GM20431 (cell line): ENCODE data around the gene STPG2.

Experiments used
- in situ Hi-C: fragments of 300-500 bp; cut with MseI, MboI; formaldehyde crosslinking; loops from one replicate; pipeline ENCODE4 v1.15.0; 2020; ENCODE audit warnings: low sequenced_read_pairs; ENCODE audit not compliant: unreplicated experiment

STPG2 gene

DNA sequence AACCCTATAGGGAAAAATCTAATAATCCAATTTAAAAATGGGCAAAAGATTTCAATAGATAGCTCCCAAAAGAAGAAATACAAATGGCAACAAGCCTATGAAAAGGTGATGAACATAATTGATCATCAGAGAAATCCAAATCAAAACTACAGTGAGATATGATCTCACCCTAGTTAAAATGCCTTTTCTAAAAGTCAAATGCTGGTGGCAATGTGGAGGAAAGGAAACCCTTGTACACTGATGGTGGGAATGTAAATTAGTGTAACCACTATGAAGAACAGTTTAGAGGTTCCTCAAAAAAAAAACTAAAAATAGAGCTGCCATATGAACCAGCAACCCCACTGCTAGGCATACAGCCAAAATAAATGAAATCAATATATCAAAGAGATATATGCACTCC is 44.5 kb downstream of the STPG2 start:
- in situ Hi-C loops = no loop called here

DNA sequence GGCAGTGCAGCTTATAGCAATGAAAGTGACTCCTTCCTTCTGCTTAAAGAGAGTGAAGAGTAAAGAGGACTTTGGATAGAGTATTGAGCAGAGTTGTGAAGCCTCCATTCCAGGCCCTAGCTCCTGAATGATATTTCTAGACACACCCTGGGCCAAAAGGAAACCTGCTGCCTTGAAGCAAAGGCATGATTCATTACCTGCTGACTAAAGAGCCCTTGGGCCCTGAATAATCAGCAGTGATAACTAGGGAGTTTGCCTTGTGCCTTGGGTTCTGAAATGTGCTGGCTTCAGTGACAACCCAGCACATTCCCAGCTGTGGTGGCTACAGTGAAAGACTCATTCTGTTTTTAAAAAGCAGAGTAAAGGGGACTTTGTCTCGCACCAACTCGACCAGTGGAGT is 49.2 kb downstream of the STPG2 start:
- in situ Hi-C loops = no loop called here

DNA sequence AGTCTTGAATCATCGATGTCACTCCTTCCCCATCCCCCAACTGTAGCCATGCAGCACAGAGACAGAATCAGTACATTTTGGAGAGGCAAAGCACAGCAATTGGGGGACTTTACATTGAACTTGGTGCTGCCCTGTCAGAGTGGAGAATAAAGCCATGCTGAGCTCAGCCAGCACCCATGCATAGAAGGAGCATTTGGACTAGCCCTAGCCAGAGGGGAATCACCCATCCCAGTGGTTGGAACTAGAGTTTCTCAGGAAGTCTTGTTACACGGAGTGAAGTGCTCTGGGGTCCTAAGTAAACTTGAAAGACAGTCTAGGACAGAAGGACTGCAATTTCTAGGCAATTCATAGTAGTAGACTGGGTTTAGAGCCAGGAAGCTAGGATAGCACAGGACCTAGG is 49.6 kb downstream of the STPG2 start:
- in situ Hi-C loops = no loop called here

DNA sequence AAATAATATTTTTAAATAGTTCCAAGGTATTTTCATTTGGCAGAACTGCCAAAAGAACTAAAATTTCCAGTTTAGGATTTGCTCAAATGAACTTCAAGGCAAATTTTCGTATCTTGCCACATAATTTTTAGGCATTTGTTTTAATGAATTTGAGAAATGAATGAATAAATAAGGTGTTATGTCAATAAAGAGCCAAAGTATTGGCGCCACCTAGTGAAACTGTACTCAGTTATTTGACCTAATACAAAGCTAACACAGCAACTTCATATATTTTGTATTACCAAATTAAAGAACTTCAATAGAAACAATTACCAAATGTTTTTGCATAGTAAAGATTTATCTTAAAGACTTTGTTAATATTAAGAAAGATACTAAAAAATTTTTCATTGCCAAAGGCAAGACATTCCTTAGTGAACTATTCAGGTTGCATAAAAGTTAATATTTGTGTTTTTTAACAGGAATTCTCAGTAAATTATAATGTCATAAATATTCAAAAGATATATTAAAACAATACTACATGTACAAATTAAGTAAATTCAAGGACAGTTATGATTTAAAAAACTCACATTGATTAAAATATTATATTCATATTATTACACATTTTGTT is 50.3 kb downstream of the STPG2 start:
- in situ Hi-C loops = no loop called here

DNA sequence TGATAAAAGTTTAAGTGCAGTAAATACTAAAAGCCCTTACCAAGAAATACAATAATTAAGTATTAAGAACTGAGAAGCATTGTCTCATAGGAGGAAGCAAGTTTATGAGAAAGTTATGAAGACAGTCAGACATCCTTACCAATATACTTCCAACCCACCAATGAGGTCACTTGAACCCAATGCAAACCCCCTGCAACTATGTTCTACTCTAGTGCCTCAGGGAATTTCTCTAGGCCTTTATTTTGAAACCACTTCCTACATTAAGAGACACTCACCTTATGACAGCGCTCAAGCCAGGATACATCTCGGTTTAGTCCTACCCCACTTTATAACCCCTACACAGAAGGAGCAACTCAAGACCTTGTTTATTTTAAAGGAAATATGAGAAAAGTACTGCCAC is 61.3 kb downstream of the STPG2 start:
- in situ Hi-C loops = no loop called here

DNA sequence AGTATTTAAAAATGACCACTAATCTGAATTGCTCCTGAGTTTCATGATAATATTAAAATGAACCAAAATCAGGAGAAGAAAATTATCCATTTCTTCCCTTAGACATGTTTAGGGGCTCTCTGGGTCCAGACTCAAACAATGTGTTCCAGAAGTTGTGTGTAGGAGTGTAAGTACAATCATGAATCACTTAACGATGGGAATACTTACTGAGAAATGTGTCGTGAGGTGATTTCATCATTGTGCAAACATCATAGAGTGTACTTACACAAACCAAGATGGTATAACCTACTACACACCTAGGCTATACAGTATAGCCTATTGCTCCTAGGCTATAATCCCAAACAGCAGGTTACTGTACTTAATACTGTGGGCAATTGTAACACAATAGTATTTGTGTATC is 74.8 kb downstream of the STPG2 start:
- in situ Hi-C loops = no loop called here

DNA sequence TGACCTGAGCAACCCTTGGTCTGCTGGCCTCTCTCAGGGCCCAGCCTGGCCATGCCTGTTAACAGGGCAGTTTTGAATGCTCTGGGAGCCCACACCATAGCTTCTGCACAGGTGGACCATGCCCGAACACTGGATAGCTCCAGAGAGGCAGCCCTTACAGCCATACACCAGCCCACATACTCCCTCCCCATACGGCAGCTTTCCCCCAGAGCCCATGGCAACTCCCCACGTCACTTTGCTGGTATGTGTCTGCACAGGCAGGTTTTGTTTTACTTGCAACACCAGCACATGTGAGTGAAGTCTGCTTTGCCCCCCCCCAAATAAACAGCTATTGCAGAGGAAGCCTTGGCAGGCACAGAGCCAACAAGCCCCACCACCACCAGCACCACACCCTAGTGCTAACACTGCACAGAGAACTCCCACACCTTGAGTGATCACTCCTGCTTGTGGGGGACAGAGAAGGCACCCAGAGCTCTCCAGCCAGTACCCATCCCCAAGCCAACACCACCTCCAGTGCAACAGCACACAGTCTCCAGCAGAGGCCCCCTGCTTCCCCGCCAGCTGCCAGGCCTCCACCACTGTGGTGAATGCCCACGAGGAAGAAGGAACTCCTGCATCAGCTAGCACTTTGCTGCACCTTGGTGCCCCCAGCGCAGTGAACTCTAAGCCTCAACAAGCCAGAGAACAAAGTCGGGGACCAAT is 87.3 kb downstream of the STPG2 start:
- in situ Hi-C loops = no loop called here

DNA sequence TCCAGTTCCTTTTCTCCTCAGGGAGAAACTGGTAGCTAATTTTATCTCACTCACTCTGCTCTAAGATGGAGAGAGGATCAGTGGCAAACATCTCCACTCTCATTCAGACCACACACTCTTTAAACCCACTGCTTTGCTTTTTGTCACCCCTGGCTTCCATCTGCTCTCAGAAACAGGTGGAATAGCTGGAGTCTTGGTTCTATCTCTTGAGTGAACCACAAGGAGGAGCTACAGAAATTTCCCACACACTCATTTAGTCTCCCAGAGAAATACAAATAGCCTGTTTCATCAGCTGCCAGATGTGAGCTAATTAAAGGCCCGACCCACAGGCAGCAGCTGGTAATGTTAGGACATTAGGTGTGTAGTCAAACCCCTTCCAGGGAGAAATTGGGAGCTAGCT is 96.6 kb downstream of the STPG2 start:
- in situ Hi-C loops = no loop called here

DNA sequence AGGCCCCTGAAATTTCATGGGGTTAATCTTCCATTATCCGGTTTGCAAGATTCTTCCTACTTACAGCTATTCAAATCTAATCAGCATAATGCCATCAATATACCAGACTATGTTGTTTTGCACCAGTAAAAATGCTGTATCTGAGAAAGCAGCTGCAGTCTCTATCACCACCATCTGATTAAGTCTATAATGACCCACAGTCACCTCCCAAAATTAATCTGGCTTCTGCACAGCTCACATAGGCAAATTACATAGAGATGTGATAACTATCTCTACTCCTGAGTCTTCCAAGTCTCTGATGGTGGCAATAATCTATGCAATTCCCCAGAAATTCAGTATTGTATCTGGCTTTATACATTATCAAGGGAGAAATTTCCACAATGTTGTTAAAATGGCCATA is 113.2 kb downstream of the STPG2 start:
- in situ Hi-C loops = no loop called here

DNA sequence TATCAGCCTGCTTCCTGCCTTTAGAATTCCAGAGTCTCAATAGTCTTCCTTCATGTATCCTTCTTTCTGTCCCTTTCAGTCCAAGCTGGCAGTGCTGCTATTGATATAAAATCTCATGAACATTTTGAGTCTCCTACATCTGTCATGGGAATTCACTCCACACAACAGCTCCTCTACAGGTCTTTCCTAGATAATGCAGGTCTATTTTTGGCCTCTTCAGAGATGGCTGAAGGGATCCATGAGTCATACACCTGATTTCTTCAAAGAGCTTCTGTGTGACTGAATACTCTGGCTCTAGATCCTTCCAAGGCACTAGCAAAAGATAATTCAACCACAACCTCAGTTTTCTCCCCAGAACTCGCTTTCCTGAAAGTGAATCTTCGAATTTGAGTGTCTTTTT is 115.4 kb downstream of the STPG2 start:
- in situ Hi-C loops = no loop called here

DNA sequence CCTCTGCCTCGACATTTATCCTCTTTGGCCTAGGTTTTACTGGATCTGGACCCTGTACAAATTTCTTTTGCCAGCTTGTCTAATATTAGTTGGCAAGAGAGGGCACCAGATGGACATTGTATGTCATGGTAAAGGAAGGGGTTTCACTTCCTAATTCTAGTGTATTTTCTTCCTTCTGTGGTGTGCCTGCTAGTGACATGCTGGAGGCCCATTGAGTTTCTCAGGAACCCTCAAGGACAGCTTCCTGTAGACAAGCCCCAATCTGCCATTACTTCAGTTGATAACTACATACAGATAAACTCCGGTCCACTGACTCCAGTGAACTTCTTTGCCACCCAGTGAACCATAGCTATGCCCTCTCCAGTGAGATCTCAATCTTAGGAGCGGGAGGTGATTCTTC is 116.9 kb downstream of the STPG2 start:
- in situ Hi-C loops = no loop called here

DNA sequence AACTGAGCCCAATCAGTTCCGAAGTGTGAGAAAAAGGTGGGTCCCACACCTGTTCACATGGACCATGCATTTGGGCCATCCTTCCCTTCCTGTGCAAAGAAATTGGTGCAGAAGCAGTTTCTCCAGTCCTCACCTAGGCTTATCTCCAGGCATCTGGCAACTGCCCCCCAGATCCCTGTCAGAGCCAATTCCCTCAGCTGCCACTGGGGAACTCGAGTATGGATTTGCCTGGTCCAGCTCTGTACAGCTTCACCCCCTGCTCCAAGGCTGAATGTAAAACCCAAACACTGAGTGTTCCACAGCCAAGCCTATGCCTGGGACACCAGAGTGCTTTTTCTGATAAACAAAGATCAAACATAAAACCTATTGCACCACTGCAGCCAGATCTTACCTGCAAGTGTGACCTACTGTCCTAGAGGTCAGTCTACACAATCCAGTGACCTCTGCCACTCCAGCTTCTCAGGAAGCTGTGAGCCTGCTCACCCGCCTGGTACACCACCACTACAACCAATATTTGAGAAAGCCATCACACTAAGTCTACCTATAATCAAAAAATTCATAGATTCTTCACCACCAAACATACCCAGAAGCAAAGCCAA is 136.4 kb downstream of the STPG2 start:
- in situ Hi-C loops = no loop called here

DNA sequence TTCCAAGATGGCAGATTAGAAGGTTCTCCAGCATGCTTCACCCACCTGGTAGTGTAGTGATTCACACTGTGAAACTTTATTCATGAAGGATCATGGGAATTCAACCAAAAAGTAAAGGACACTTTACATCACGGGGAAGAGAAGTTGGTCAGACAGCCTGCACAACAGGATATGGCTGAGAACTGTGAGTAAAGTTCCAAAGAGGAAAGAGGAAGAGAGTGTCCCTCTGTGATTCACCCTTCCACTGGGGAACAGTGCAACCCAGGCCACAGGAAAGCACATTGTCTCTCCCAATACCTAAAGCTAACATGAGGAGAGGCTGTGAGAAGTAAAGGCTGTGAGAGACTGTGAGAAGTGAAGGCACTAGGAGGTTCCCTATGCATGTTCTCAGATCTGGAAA is 137.2 kb downstream of the STPG2 start:
- in situ Hi-C loops = no loop called here

DNA sequence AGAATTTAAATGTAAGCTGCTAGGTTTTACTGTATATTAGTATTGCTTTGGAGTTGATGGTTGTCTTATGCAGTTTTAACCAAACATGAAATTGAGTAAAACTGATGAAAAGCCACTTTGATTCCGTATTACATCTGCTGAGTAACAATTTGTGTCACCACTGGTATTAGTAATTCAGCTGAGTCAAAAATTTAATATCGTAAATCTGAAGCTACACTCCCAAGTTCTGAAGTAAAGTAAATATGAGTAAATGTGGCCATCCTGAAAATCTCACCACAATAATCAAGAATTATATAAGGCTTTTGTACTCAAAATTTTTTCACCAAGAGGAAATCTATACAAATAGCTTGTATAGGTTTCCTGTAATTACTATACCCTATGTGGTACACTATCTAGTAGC is 142.3 kb downstream of the STPG2 start:
- in situ Hi-C loops = no loop called here

DNA sequence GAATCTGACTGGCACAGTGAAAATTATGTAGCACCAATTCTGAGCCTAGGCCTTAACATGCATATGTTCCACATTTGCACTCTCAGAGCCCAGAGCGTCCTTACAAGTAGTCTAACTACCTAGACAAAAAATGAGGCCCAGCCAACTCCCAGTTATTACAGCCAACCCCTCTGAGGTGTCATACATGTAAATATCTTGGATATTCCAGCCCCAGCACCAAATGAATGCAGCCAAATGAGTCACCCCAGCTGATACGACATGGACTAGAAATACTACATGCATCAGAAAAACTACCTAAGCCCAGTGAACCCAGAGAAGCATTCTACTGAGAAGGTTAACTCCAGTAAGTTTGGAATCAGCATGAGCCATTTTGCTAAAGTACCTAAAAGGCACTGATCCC is 145.1 kb downstream of the STPG2 start:
- in situ Hi-C loops = no loop called here

DNA sequence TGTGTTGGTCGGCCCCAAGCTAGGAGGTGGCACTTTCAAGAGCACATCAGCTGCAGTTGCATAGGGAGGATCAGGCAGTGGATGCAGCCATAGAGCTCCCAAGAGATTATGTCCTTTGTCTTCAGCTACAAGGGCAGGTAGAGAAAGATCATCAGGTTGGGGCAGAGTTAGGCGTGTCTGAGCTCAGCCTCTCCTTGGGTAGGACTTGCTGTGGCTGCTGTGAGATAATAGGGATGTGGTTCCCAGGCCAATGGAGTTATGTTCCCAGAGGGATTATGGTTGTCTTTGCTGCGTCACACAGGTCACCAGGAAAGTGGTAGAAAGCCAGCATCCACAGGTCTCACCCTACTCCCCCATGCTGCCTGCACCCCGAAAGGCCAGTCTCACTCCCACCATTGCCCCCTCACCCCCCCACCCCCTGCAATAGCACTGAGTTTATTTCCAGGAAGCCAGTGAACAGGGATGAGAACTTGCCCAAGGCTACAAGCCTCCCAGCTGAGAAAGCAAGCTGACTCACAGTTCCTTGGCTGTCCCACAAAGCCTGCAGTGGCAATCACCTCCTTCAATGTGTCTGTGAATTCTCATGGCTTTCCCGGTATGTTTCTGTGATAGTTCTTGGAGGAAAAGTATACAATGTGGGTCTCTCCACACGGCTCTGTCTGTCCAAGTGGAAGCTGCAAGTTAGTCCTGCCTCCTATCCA is 148.4 kb downstream of the STPG2 start:
- in situ Hi-C loops = no loop called here

DNA sequence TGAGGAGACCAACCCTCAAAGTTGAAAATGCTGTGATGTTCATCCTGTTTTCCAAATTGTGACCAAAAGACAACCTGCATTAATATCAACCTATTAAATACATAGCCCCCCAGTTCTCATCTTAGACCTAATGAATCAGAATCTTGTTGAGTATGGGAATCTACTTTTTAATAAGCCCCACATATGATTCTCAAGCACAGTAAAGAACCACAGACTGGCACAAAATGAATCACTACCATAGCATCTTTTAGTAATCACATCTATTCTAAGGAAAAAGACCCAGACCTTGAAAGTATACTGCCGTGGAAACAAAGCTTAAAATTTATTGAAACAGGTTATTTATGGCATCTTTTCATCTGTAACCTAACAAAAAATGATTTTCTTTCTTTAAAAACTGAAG is 152.9 kb downstream of the STPG2 start:
- in situ Hi-C loops = no loop called here

DNA sequence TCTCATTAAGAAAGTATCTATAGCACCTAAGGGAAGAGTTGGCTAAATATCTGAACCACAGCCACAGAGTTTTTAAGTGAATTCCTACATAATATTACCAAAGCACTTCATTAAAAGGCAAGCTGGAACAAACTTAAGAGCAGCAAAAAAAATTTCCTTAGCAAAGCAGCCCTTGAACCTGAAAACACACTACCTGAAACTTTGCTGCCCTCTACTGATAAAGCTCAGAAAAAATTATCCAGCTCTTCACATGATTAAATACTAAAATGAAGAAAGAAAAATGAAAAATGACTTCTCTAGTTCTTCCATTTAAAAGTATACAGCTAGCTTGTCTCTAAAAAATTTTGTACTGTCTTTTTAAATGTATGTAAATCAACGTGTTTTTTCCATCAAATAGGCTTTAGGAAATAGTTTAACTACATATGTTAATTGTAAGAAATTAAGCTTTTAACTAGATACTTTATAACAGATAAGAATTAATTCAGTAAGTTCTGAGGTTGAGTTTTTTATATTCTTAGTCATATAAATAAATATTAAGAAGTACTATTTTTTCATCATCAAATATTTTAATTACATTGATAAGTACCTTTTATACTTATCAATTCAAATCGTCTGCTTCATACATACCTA is 156.1 kb downstream of the STPG2 start:
- in situ Hi-C loops = no loop called here

DNA sequence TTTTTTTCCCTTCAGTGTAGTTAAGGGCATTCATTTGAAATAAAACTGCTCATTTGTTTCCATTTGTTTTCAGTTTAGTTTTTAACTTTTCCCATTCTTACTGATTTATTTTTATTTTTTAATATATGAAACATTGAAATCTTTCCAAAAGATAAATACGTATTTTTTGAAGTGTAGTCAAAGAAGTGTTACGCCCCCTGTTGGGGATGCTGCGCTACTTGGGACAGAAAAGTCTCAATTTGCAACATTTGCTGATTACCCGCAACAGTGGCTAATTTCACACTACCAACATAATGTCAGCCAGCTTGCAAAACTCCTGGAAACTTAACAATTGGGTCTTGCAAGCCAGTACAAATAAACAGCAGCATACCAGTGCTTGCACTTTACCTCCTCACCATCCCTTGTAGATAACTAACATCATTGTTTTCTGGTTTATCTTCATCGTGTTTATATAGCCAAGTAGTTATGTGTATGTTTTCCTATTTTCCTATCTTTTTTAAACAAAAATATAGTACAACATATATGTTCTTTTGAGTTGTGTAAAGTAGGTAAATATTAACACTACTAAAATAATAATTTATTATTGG is 158.6 kb downstream of the STPG2 start:
- in situ Hi-C loops = no loop called here

DNA sequence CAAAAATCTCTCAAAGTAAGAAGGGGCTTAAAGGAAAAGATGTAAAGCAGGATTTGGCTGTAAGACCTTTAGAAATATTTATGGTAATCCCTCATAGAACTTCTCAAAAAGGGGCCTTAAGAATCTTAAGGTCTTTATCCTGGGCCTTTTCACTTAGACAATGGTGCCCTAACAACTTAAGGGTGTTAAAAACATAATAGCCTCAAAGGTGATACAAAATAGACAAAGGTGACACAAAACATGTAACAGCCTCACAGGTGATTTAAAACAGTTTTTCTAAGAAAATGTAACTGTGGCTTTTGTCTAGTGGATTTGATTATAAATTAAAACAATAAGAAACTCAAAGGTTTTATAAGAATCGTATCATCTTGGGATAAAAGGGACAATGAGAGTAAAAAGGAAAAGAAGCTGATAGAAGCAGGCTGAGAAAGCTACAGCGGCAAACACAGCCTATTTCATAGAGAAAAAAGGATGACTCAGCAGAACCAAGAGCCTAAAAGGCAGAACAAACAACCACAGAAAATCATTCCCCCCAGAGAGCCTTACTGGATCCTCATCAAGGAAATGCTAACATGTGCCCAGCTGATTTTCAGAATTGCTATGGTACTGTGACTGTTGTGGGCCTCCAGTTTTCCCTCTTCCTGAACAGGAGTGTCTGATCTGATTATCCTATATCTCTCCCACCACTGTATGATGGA is 164.3 kb downstream of the STPG2 start:
- in situ Hi-C loops = no loop called here
